ENCODE measurements around the gene FBXO15.

DNA sequence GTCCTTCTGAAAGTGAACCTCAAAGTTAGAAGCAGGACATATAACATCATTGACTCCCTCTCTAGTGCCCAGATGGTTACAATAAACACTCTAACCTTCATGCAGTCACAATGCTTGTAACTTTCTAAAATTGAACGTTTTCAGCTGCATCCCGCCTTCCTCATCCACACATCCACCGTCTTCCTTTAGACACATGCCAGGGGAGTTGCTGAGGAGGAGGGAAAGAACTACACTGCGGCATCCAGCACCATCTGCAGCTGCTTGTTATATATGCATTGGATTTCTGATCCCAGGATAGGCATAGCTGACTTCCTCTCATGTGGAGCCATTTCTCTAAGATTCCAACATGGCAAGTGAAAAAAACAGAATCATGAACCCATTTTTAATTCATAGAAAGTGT, 96.8 kb downstream of the FBXO15 start:
- TF ChIP-seq, protein P1, sequence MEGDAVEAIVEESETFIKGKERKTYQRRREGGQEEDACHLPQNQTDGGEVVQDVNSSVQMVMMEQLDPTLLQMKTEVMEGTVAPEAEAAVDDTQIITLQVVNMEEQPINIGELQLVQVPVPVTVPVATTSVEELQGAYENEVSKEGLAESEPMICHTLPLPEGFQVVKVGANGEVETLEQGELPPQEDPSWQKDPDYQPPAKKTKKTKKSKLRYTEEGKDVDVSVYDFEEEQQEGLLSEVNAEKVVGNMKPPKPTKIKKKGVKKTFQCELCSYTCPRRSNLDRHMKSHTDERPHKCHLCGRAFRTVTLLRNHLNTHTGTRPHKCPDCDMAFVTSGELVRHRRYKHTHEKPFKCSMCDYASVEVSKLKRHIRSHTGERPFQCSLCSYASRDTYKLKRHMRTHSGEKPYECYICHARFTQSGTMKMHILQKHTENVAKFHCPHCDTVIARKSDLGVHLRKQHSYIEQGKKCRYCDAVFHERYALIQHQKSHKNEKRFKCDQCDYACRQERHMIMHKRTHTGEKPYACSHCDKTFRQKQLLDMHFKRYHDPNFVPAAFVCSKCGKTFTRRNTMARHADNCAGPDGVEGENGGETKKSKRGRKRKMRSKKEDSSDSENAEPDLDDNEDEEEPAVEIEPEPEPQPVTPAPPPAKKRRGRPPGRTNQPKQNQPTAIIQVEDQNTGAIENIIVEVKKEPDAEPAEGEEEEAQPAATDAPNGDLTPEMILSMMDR (IDR thresholded peaks at IDR 0.05; ENCODE audit: extremely low read depth in 1 of 2, insufficient read depth in 1 of 2, low read depth in 1 of 2, low read length in 2 of 2) = no peak
- TF ChIP-seq POLR2AphosphoS5 (IDR thresholded peaks at IDR 0.05; ENCODE audit: insufficient read depth, low read depth, low read length) (no peak), POLR2A (IDR thresholded peaks at IDR 0.05; ENCODE audit: low read depth, low read length) (no peak), EZH2 (IDR thresholded peaks at IDR 0.05; ENCODE audit: borderline replicate concordance, low read depth, low read length, severe bottlenecking) (no peak), JUN (IDR thresholded peaks at IDR 0.05; ENCODE audit: borderline replicate concordance, insufficient read depth, insufficient read length, low read depth) (no peak)
- TF ChIP-seq, protein P2, sequence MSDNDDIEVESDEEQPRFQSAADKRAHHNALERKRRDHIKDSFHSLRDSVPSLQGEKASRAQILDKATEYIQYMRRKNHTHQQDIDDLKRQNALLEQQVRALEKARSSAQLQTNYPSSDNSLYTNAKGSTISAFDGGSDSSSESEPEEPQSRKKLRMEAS (IDR thresholded peaks at IDR 0.05; ENCODE audit: insufficient read depth, insufficient read length) = no peak
